HEK293 (cell line): Measurements from ENCODE around the gene ABR.

Experiments
- CTCF ChIA-PET: fragments of 350-600 bp; formaldehyde crosslinking; extraction: SDS; loops from one replicate; lab custom pipeline; 2021; ENCODE audit warnings: antibody characterized with exemption; lab: Yijun Ruan, JAX
- POLR2A ChIA-PET: fragments of 300-600 bp; formaldehyde crosslinking; extraction: SDS; loops from one replicate; lab custom pipeline; 2020; ENCODE audit warnings: antibody characterized with exemption, inconsistent platforms; lab: Yijun Ruan, JAX
- H3K27ac ChIP-seq: fragments of 200-500 bp; sonication (Bioruptor generic); 2 replicates; pipeline ENCODE4 v1.5.1; 2014; ENCODE audit warnings: low read depth, low read length, control low read depth, inconsistent platforms; ENCODE audit errors: extremely low read depth
- H3K36me3 ChIP-seq, 2 experiments: fragments of 200-500 bp in 1 of 2; sonication (Bioruptor generic) in 1 of 2; 1 replicate in 1 of 2; 2 replicates in 1 of 2; pipeline ENCODE4 v1.5.1; 2014 to 2017; ENCODE audit warnings: inconsistent platforms in 2 of 2, low read length in 2 of 2; ENCODE audit not compliant: control insufficient read depth in 2 of 2, insufficient read depth in 1 of 2
- H3K4me1 ChIP-seq: fragments of 200-500 bp; sonication (Bioruptor generic); 2 replicates; pipeline ENCODE4 v1.5.1; 2014; ENCODE audit warnings: mild to moderate bottlenecking, low read length, inconsistent platforms; ENCODE audit not compliant: control insufficient read depth, insufficient read depth
- H3K4me3 ChIP-seq: 2 replicates; pipeline ENCODE4 v1.5.1; 2011; ENCODE audit warnings: low read depth, mild to moderate bottlenecking, control low read depth, low read length, moderate library complexity
- H3K9me3 ChIP-seq: fragments of 200-500 bp; sonication (Bioruptor generic); 2 replicates; pipeline ENCODE4 v1.5.1; 2014; ENCODE audit warnings: low read depth, low read length, inconsistent platforms; ENCODE audit not compliant: control insufficient read depth, insufficient read depth
- EGR2 ChIP-seq: fragments of 450-650 bp; formaldehyde crosslinking; IDR thresholded peaks from 2 replicates; pipeline ENCODE4 v1.5.1; 2016; ENCODE audit warnings: low read depth, missing biosample characterization, missing genetic modification characterization
- MYNN ChIP-seq: fragments of 450-650 bp; formaldehyde crosslinking; IDR thresholded peaks from 2 replicates; pipeline ENCODE4 v1.5.1; 2016; ENCODE audit warnings: missing biosample characterization, missing genetic modification characterization, borderline replicate concordance
- OVOL3 ChIP-seq: fragments of 450-650 bp; formaldehyde crosslinking; IDR thresholded peaks from 2 replicates; pipeline ENCODE4 v1.5.1; 2016; ENCODE audit warnings: missing biosample characterization, missing genetic modification characterization
- YY2 ChIP-seq: fragments of 450-650 bp; formaldehyde crosslinking; IDR thresholded peaks from 2 replicates; pipeline ENCODE4 v1.5.1; 2016; ENCODE audit warnings: missing biosample characterization, missing genetic modification characterization
- ZBTB11 ChIP-seq: fragments of 450-650 bp; formaldehyde crosslinking; conservative IDR thresholded peaks from 2 replicates; pipeline ENCODE4 v1.5.1; 2016; ENCODE audit warnings: low read depth, missing biosample characterization, missing genetic modification characterization
- ZBTB21 ChIP-seq: fragments of 450-650 bp; formaldehyde crosslinking; IDR thresholded peaks from 2 replicates; pipeline ENCODE4 v1.5.1; 2017; ENCODE audit warnings: missing biosample characterization, missing genetic modification characterization
- ZBTB44 ChIP-seq: fragments of 450-650 bp; IDR thresholded peaks from 2 replicates; pipeline ENCODE4 v1.5.1; 2018; ENCODE audit warnings: missing biosample characterization, mild to moderate bottlenecking, missing genetic modification characterization
- ZNF121 ChIP-seq: fragments of 450-650 bp; formaldehyde crosslinking; IDR thresholded peaks from 2 replicates; pipeline ENCODE4 v1.5.1; 2016; ENCODE audit warnings: missing biosample characterization, missing genetic modification characterization
- ZNF132 ChIP-seq: fragments of 450-650 bp; formaldehyde crosslinking; IDR thresholded peaks from 2 replicates; pipeline ENCODE4 v1.5.1; 2017; ENCODE audit warnings: missing biosample characterization, missing genetic modification characterization, borderline replicate concordance
- ZNF148 ChIP-seq: fragments of 450-650 bp; formaldehyde crosslinking; IDR thresholded peaks from 2 replicates; pipeline ENCODE4 v1.5.0; 2017; ENCODE audit warnings: missing biosample characterization, missing genetic modification characterization, borderline replicate concordance
- ZNF16 ChIP-seq: fragments of 450-650 bp; formaldehyde crosslinking; IDR thresholded peaks from 2 replicates; pipeline ENCODE4 v1.5.1; 2016; ENCODE audit warnings: low read depth, missing biosample characterization, missing genetic modification characterization
- ZNF169 ChIP-seq: fragments of 450-650 bp; formaldehyde crosslinking; IDR thresholded peaks from 2 replicates; pipeline ENCODE4 v1.5.1; 2016; ENCODE audit warnings: missing biosample characterization, missing genetic modification characterization
- ZNF2 ChIP-seq: fragments of 450-650 bp; formaldehyde crosslinking; IDR thresholded peaks from 2 replicates; pipeline ENCODE4 v1.5.1; 2016; ENCODE audit warnings: missing biosample characterization, missing genetic modification characterization
- ZNF202 ChIP-seq: fragments of 450-650 bp; formaldehyde crosslinking; IDR thresholded peaks from 2 replicates; pipeline ENCODE4 v1.5.1; 2016; ENCODE audit warnings: missing biosample characterization, missing genetic modification characterization, borderline replicate concordance
- ZNF341 ChIP-seq: fragments of 450-650 bp; formaldehyde crosslinking; IDR thresholded peaks from 2 replicates; pipeline ENCODE4; 2016; ENCODE audit warnings: low read depth, missing biosample characterization, missing genetic modification characterization
- ZNF404 ChIP-seq: fragments of 450-650 bp; formaldehyde crosslinking; IDR thresholded peaks from 2 replicates; pipeline ENCODE4 v1.5.1; 2017; ENCODE audit warnings: missing biosample characterization, missing genetic modification characterization
- ZNF529 ChIP-seq: fragments of 450-650 bp; formaldehyde crosslinking; IDR thresholded peaks from 2 replicates; pipeline ENCODE4 v1.5.1; 2017; ENCODE audit warnings: missing genetic modification characterization, missing biosample characterization; ENCODE audit not compliant: insufficient replicate concordance
- ZNF558 ChIP-seq: fragments of 450-650 bp; formaldehyde crosslinking; IDR thresholded peaks from 2 replicates; pipeline ENCODE4 v1.5.1; 2016; ENCODE audit warnings: missing biosample characterization, missing genetic modification characterization
- ZNF664 ChIP-seq: fragments of 450-650 bp; formaldehyde crosslinking; IDR thresholded peaks from 2 replicates; pipeline ENCODE4 v1.5.1; 2016; ENCODE audit warnings: missing biosample characterization, missing genetic modification characterization
- ZNF701 ChIP-seq: fragments of 450-650 bp; formaldehyde crosslinking; IDR thresholded peaks from 2 replicates; pipeline ENCODE4 v1.5.1; 2016; ENCODE audit warnings: missing biosample characterization, missing genetic modification characterization
- ZNF76 ChIP-seq: fragments of 450-650 bp; formaldehyde crosslinking; IDR thresholded peaks from 2 replicates; pipeline ENCODE4; 2016; ENCODE audit warnings: low read depth, missing biosample characterization, missing genetic modification characterization, borderline replicate concordance
- ZSCAN16 ChIP-seq: fragments of 450-650 bp; formaldehyde crosslinking; IDR thresholded peaks from 2 replicates; pipeline ENCODE4 v1.5.1; 2016; ENCODE audit warnings: missing biosample characterization, missing genetic modification characterization

The ABR gene

GRCh38 chr17:1096215-1096614, 83.6 kb downstream of the ABR start (continued):
- TF ChIP-seq ZNF341 (tag by site-specific recombination) (no peak), ZNF2 (no peak), ZNF404 (tag by site-specific recombination) (no peak), ZNF664 (no peak), YY2 (tag by site-specific recombination) (no peak), OVOL3 (no peak), ZNF701 (tag by site-specific recombination) (no peak), ZNF121 (tag by site-specific recombination) (no peak), ZSCAN16 (tag by site-specific recombination) (no peak), ZNF16 (tag by site-specific recombination) (no peak)
- TF ChIP-seq, all 188 proteins: peak for 0

DNA sequence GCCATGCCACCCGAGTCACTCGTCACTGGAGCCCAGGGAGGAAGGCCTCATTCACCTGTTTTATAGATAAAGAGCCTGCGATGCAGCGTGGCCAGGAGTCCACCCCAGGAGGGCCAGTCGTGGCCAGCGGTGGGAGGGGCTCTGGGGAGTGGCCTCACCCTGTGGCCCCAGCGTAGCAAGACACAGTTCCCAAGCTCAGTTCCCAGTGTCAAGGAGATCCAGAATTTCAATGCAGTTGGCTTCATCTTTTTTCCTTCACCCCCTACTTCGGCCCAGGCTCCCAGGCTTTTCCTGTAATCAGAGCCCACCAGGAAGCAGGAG, 84.0 kb downstream of the ABR start:
- TF ChIP-seq ZNF148 (tag by site-specific recombination) (no peak), ZBTB11 (tag by site-specific recombination) (no peak), ZNF76 (tag by site-specific recombination) (no peak), ZNF558 (tag by site-specific recombination) (no peak), ZNF202 (tag by site-specific recombination) (no peak), ZNF169 (tag by site-specific recombination) (no peak), EGR2 (tag by site-specific recombination) (no peak), ZNF529 (no peak), ZNF132 (tag by site-specific recombination) (no peak), ZBTB44 (tag by site-specific recombination) (no peak), ZBTB21 (tag by site-specific recombination) (no peak), MYNN (tag by site-specific recombination) (no peak)

More for the DNA sequence above, 84.0 kb downstream of the ABR start:
- peaks cover 8 to 69% of the 10 kb centered on the region in 2 experiments; a peak in 2 of 3 replicates for H3K36me3 ChIP-seq
- no peaks in the 10 kb centered on the region for H3K4me1 ChIP-seq
- POLR2A ChIA-PET: no interaction called here
- CTCF ChIA-PET: interaction anchor here (0.5 to 1.2 kb wide), 2 partner anchors 12 to 38 kb away, joined by 3 read pairs; no protein-coding TSS in a partner anchor
- H3K4me3 ChIP-seq: no peak overlapping the region
- H3K9me3 ChIP-seq: no peaks in the 10 kb centered on the region
- H3K27ac ChIP-seq: no peak overlapping the region
